ENCODE data around the gene TTLL11. TPM values are rescaled to one million over a fixed set of nuclear protein-coding genes. Genes with fewer than 3 reads are reported as not detected.

Gene TTLL11
- total RNA-seq, 1 experiment from 2014 or later, result 7.0 TPM

GRCh38 chr9:122140368-122141193, 47.5 kb upstream of the TTLL11 start:
- peaks cover 4% of the 10 kb centered on the region for H3F3A ChIP-seq (ENCODE audit: low read length, unreplicated experiment)
- CTCF ChIA-PET, result no interaction called here
- intact Hi-C loops (cut with micrococcal nuclease), result loop anchor here (5.0 kb wide), 1 partner anchor 52 kb away; no protein-coding TSS in a partner anchor
- H3K79me2 ChIP-seq (ENCODE audit: low read length), result no peaks in the 10 kb centered on the region
- DNase-seq (peak; percentile 76), ATAC-seq (peak; percentile 92)
- no peak overlapping the region for H3K4me3 ChIP-seq (ENCODE audit: low read length)
- H3K4me2 ChIP-seq (ENCODE audit: low read length), result peak overlapping the region; percentile 57
- H3K9me2 ChIP-seq (replicated peaks; ENCODE audit: low read length), result no peaks in the 10 kb centered on the region
- TF ChIP-seq EZH2 (IDR thresholded peaks at IDR 0.05; ENCODE audit: low read length, unreplicated experiment), result no peak
- no peak for TF ChIP-seq EZH2phosphoT487 (IDR thresholded peaks at IDR 0.05; ENCODE audit: borderline replicate concordance, low read length)
- TF ChIP-seq CTCF (conservative IDR thresholded peaks at IDR 0.05; ENCODE audit: low read depth, low read length), result no peak
- H3K36me3 ChIP-seq (ENCODE audit: low read depth, low read length), result peaks cover 26% of the 10 kb centered on the region
- H3K9ac ChIP-seq (ENCODE audit: low read length), result peak overlapping the region; percentile 52
- H4K20me1 ChIP-seq (ENCODE audit: low read length), result no peaks in the 10 kb centered on the region
- H3K9me3 ChIP-seq (ENCODE audit: low read length), result no peaks in the 10 kb centered on the region
- POLR2A ChIA-PET (ENCODE audit: unreplicated experiment), result interaction anchor here (0.6 to 0.7 kb wide), 2 partner anchors 23 to 124 kb away, joined by 4 read pairs; partner anchors contain the start of genes MRRF and RBM18
- H3K27me3 ChIP-seq (ENCODE audit: low read length), result no peaks in the 10 kb centered on the region
- H3K27ac ChIP-seq (ENCODE audit: low read length), result peak overlapping the region; percentile 92
- H3K4me1 ChIP-seq (ENCODE audit: insufficient read depth, low read length), result peaks cover 29% of the 10 kb centered on the region
- H2AFZ ChIP-seq (ENCODE audit: low read length), result no peak overlapping the region
- BruUV-seq (replicated peaks), result no TSS peak

GRCh38 chr9:122138560-122139268, 45.6 kb upstream of the TTLL11 start:
- H3K9me2 ChIP-seq (replicated peaks; ENCODE audit: low read length), result no peaks in the 10 kb centered on the region
- peak; percentile 45 for DNase-seq
- H3K4me2 ChIP-seq (ENCODE audit: low read length), result no peak overlapping the region
- no peak overlapping the region for H2AFZ ChIP-seq (ENCODE audit: low read length)
- no TSS peak for BruUV-seq (replicated peaks)
- ChIA-PET CTCF (no interaction called here), POLR2A (ENCODE audit: unreplicated experiment) (no interaction called here)
- H3F3A ChIP-seq (ENCODE audit: low read length, unreplicated experiment), result peaks cover 4% of the 10 kb centered on the region
- H3K9me3 ChIP-seq (ENCODE audit: low read length), result no peaks in the 10 kb centered on the region
- H3K27ac ChIP-seq (ENCODE audit: low read length), result peak overlapping the region; percentile 92
- H3K79me2 ChIP-seq (ENCODE audit: low read length), result no peaks in the 10 kb centered on the region
- H3K27me3 ChIP-seq (ENCODE audit: low read length), result no peaks in the 10 kb centered on the region
- no peaks in the 10 kb centered on the region for H4K20me1 ChIP-seq (ENCODE audit: low read length)
- peak; percentile 14 for ATAC-seq
- intact Hi-C loops (cut with micrococcal nuclease), result no loop called here
- H3K4me1 ChIP-seq (ENCODE audit: insufficient read depth, low read length), result peaks cover 29% of the 10 kb centered on the region
- TF ChIP-seq EZH2phosphoT487 (IDR thresholded peaks at IDR 0.05; ENCODE audit: borderline replicate concordance, low read length) (no peak), EZH2 (IDR thresholded peaks at IDR 0.05; ENCODE audit: low read length, unreplicated experiment) (no peak), CTCF (conservative IDR thresholded peaks at IDR 0.05; ENCODE audit: low read depth, low read length) (no peak)
- H3K4me3 ChIP-seq (ENCODE audit: low read length), result no peak overlapping the region
- H3K36me3 ChIP-seq (ENCODE audit: low read depth, low read length), result peaks cover 13% of the 10 kb centered on the region
- H3K9ac ChIP-seq (ENCODE audit: low read length), result no peak overlapping the region
